ENCODE results near the gene LYSMD2.

DNA sequence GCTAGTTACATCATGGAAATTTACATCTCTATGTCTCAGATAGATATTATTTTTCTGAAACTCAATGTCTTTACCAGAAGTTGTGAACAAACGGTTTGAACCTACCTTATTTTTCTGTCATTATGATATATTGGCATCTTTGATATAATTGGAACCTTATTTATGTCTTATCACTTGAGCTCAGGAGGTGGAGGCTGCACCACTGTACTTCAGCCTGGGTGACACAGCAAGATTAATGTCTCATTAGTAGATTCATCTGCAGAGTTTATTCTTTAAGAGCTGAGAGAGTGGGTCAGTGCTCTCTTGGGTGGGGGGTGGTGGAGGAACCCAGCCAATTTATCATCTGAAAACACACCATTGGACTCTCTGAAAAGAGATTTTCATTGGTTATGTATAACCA lies 34.7 kb downstream of the LYSMD2 start:
- TF ChIP-seq POLR2A (IDR thresholded peaks at IDR 0.05): no peak
- TF ChIP-seq, protein P1, sequence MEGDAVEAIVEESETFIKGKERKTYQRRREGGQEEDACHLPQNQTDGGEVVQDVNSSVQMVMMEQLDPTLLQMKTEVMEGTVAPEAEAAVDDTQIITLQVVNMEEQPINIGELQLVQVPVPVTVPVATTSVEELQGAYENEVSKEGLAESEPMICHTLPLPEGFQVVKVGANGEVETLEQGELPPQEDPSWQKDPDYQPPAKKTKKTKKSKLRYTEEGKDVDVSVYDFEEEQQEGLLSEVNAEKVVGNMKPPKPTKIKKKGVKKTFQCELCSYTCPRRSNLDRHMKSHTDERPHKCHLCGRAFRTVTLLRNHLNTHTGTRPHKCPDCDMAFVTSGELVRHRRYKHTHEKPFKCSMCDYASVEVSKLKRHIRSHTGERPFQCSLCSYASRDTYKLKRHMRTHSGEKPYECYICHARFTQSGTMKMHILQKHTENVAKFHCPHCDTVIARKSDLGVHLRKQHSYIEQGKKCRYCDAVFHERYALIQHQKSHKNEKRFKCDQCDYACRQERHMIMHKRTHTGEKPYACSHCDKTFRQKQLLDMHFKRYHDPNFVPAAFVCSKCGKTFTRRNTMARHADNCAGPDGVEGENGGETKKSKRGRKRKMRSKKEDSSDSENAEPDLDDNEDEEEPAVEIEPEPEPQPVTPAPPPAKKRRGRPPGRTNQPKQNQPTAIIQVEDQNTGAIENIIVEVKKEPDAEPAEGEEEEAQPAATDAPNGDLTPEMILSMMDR (IDR thresholded peaks at IDR 0.05): no peak
